GM03348 (cell line): Measurements from ENCODE around the gene JDP2.
A peak's percentile ranks its signal among the peaks of the same experiment; 100 is the strongest.
"Not testable (repeated sequence)": the region's sequence is repeated elsewhere in the genome, so short reads cannot be mapped to it uniquely, and the experiment has no call there.

Experiments
- DNase-seq: peaks from one replicate; pipeline ENCODE4 v3.0.0; 2012; ENCODE audit warnings: low spot score

JDP2 gene, protein sequence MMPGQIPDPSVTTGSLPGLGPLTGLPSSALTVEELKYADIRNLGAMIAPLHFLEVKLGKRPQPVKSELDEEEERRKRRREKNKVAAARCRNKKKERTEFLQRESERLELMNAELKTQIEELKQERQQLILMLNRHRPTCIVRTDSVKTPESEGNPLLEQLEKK

DNA sequence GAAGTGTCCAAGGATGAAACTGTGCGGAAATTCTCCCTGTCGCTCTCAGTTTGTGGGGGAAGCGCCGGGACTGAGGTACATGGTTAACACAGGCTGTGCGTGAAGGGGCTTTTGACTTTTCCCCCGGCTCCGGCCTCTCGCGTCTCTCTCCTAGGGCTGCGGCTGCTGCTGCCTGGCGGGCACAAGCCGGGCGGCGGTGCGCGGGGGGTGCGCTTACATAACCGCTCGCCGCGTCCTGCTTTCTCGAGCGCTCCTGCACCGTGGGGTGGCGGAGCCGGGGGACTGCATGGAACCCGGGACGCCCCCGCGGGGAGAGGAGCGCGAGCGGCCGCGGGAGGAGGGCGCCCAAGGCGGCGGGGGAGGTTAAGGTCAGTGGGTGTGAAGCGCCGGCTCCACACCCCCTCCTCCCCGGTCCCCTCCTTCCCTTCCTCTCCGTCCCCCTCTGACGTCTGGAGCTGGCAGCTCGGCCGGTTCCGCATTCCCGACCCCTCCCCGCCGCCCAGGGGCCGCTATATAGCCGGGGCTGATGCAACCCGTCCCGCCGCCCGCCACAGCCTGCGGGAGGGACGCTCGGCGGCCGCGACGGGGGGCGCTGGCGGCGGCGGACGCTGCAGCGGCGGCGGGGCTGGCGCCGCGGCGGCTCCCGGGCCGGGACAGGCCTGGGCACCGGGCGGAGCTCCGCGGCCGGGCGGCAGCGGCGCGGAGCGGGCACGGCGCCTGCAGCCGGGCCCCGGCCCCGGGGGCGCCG, at the start of gene JDP2:
TSS of gene JDP2 (plus strand) at position 541 of the 748 bp plus-strand sequence. CDS start 9,899 bp downstream, outside the sequence.
- DNase-seq: peak; percentile 96

DNA sequence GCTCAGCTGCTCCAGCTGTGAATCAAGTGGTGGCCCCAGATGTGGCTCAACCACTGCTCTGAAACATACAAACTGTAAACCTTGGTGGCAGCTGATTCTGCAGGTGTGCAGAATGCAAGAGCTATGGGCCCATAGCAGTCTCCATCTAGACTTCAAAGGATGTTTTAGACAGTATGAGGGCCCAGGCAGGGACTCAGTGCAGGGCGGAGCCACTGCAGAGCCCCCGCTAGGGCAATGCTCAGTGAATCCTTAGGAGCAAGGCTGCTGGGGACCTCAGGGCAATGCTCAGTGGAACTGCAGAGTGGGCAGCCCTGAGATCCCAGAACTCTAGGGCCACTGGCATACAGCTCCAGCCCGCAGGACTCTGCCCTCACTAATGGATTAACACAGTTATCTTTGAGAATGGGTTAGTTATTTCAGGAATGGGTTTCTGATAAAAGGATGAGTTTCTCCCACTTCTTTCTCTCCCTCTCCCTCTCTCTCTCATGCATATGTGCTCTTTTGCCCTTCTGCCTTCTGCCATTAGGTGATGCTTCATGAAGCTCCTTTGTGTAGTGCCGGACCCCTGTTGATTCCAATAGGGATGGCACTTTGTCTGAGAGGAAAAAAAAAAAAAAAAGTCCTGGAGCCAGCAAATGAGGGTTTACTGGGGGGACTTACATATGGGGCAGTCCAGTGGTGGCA, 48.4 kb upstream of the JDP2 start:
- DNase-seq: no peak

DNA sequence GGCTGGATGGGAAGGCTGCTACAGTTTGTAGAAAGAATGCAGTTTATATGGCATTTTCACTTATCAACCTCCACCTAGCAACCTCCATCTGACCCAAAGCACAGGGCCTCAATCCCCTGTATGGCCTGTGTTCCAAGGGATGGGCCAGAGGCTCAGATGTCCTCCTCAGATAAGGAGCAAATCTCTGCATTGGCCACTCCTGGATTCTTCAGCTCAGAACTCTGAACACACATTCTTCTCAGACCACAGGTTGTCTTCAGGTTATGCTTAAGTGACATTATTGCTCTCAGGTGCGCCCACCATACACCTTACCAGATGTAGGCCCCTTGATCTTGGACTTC, 47.9 kb upstream of the JDP2 start:
- no peak for DNase-seq

DNA sequence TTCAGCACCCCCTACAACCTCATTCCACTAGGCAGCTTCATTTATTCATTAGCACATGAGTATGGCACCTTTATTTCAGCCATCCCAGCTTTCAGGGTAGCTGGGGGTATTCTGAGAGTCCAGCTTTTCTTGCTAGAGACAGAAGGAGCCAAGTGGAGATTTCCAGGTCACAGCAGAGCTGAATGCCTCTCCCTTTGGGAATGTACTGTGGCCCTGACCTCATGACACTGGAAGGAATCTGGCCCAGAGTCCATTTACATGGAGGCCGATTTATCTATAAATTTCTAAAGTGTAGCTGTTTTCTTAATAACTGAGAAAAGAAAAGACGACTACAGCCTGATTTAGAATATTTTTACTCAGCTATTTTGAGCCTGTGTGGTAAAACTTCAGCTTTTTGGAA, 47.2 kb upstream of the JDP2 start:
- no peak for DNase-seq

DNA sequence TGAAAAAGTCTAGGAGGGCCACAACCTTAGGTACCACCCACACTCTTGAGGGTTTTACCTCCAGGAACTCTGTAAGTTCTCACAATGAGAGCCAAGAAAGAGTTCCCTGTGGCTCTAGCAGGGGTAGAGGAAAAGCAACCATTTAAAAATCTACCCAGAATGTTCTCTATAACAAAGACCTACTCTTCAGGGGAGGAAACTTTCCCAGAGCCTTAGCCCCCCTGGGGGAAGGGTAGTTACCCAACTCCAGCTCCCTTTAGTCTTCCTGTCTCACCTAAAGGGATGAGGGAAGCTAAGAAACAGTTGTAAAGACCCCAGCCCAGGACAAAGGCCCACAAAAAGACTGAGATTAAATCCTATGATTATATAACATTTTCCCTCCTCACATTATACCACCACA, 46.2 kb upstream of the JDP2 start:
- DNase-seq: no peak

DNA sequence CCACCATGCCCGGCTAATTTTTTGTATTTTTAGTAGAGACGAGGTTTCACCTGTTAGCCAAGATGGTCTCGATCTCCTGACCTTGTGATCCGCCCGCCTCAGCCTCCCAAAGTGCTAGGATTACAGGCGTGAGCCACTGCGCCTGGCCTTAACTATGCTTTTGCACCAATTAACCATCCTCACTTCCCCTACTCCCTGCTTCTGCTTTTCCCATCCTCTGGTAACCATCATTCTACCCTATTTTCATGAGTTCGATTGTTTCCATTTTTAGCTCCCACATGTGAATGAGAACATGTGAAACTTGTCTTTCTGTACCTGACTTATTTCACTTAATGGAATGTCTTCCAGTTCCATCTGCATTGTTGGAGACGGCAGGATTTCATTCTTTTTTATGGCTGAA, 44.6 kb upstream of the JDP2 start:
- not testable (repeated sequence) for DNase-seq

DNA sequence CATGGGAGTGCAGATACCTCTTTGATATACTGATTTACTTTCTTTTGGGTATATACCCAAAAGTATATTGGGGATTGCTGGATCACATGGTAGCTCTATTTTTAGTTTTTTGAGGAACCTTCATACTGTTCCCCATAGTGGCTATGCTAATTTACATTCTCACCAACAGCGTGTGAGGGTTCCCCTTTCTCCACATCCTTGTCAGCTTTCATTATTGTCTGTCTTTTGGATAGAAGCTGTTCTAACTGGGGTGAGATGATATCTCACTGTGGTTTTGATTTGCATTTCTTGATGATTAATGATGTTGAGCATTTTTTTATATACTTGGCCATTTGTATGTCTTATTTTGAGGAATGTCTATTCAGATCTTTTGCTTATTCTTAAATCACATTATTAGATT, 44.1 kb upstream of the JDP2 start:
- no peak for DNase-seq

DNA sequence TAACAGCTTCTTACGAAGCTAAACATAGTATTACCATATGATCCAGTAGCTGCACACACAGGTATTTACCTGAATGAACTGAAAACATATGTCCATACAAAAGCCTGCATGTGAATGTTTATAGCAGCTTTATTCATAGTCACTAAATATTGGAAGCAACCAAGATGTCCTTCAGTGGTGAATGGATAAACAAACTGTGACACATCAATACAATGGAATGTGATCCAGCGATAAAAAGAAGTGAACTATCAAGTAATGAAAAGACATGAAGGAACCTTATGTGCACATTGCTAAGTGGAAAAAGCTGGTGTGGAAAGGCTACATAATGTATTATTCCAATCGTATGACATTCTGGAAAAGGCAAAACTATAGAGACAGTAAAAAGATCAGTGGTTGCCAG, 38.1 kb upstream of the JDP2 start:
- no peak for DNase-seq

DNA sequence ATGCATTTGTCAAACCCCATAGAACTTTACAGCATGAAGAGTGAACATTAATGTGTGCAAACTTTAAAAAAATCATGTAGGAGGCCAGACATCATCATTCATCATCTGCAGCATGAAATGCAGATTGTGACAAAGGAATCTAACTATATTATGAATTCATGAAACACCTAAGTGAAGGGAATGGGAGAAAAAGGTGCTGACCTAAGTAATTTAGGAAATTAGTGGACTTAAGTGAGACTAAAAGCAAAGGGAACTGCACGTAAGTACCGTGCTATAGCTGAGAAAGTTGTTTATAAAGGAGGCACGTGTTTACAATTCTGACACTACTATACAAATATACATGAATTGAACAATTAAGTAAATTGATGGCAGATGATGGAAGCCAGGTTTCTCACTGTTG, 37.6 kb upstream of the JDP2 start:
- no peak for DNase-seq

DNA sequence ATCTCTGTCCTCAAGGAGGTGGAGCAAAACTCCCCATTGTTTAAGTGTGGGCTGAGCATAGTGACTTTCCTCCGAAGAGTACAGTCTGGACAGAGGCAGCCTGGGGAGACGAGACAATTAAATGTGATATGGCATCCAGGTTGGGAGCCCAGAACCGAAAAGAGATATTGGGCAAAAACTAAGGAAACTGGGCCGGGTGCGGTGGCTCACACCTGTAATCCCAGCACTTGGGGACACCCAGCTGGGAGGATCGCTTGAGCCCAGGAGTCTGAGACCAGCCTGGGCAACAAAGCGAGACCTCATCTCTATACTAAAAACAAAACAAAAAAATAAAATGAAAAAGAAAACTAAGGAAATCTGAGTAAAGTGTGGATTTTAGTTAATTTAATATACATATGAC, 35.9 kb upstream of the JDP2 start:
- DNase-seq: no peak

DNA sequence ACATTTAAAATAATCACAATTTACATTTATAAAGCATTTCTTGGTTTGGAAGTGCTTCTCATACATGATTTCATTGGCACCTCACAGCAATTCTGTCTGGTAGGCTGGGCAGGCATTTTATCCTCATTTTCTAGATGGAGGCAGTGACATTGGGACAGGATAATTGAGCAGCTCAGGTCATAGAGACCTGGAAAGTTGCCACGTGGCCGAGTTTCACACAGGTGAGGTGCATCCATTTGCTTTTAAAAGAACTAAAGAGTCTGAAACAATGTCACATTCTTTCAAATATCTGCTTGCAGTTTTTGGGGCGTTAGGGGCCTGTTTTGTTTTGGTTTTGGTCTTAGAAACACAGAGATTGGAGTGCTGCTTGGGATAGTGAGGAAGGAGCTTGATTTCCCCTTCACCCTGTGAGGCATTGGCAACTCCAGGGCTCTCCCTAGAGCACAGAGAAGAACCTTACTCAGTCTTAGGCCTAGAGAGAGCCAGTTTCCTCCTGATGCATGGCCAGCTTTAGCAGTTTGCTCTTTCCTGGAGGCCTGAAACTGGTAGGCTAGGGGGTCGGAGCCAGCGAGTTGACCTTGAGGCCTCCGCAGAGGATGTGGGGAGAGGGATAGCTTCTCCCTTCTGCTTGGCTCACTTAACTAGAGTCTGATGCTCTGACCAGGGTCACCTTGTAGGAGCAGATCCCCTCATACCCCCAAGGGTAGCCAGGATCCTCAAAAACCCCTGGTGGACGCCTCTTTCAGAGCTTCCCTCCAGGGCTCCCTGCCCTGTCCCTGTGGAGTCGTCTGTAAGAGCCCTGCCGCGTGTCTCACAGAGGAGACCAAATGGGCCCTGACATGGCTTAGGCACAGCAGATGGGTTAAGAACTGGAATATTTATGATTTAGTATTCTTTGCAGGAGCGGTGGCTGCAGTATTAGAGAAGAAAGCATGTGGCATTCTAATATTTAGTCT, 34.9 kb upstream of the JDP2 start:
- DNase-seq: no peak

DNA sequence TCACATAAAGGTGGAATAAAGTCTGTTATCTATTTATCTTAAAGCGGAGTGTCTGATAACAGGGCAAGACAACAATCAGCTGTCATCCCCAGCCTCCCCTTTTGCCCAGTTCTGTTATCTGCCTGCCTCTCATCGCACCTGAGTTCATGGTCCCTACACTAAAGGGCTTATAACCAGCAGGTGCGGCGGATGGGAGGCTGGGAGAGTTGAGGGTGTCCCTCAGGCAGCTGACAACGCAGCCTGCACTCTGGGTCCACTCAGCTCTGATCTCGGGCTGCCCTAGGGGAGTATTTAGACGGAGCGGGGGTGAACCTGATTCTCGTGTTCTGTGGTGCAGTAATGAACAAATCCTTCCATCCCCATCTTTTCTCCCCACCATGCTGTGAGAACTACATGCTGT, 34.0 kb upstream of the JDP2 start:
- DNase-seq: no peak

DNA sequence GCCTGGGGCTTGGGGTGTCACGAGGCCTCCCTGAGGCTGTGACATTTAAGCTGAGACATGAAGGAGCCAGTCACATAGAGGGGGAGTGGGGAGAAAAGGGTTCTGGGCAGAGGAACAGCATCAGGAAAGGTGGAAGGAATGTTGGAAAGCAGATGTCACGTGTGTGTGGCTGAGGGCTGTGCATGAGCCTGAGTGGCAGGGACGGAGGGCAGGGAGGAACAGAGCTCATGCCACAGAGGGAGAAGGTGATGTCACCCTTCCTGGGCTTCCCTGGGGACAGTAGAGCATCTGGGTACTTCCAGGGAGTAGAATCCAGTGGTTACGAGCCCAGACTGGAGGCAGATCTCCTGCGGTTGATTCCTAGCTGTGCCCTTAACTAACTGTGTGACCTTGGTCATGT, 32.0 kb upstream of the JDP2 start:
- no peak for DNase-seq

DNA sequence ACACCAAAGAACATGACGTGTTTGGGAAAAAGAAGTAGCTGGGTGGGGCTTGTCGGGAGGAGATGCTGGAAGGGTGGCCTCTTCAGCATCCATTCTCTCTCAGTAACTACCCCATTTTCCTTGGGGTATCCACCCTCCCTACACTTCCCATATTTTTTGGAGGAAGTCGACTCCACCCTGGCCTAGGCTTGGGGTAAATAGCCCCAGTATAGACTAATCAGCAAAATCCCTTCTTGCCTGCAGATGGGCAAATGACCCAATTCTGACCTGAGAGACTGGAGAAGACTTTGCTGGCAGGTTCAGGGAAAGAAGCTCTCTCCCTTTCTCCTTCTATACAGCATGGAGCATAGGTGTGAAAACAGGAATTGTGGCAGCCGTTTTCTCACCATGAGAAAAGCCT, 28.5 kb upstream of the JDP2 start:
- no peak for DNase-seq

DNA sequence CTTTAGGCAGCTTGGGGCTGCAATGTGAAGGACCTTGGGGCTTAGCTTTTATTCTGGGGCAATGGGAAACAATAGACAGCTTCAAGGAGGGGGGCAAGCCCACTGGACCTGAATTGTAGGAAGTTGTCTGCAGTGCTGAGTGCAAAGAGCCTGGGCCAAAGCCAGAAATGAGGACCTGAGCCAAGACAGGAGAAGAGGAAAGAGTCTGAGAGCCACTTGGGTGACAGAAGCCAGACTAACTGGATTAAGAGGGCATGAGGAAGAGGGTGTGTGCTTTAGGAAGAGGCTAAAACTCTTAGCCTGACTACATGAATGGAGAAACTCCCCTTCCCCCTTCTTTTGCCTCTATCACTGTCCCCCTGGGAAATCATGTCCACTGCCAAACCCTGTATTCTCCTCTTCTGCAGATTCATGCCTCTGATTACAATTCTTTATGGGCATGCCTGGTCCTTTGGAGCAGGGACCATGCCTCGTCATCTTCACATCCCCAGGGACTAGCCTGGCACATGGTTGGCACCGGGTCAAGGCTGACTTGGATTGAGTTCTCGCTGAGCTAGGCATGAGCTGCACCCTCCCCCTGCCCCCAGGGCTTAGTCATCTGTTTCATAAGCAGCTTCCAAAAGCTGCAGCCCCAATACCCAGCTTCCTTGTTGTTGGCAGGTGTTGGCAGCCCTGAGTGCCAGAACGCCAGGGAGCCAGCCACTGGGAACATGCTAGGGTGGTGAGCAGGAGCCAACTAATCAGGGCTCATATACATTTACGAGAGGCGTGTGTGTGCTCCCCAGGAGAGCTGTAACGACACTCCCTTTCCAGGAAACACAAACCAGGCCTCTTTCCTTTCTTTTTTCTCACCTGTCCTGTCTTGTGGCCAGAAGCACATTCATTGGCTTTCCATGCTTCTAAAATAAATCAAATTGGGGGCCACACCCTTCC, 27.7 kb upstream of the JDP2 start:
- DNase-seq: peak; percentile 55

DNA sequence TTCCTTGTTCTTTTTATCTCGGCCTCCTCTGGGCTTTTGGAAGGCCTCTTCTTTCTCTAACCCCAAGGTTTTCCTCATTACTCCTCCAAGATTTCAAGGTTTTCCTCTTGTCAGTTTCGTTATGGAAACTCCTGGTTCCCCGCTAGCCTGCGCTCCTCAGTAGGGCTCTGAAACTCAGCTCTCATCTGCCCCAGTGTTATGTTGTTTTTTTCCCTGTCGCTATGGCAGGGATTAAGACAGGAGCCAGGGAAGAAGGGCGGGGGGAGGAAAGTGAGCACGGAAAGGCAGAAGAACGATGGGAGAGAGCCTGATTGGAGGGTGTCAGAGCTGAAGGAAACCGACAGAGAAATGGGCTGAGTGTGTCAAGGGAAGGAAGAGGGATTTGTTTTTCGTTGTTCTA, 26.5 kb upstream of the JDP2 start:
- DNase-seq: peak; percentile 78

DNA sequence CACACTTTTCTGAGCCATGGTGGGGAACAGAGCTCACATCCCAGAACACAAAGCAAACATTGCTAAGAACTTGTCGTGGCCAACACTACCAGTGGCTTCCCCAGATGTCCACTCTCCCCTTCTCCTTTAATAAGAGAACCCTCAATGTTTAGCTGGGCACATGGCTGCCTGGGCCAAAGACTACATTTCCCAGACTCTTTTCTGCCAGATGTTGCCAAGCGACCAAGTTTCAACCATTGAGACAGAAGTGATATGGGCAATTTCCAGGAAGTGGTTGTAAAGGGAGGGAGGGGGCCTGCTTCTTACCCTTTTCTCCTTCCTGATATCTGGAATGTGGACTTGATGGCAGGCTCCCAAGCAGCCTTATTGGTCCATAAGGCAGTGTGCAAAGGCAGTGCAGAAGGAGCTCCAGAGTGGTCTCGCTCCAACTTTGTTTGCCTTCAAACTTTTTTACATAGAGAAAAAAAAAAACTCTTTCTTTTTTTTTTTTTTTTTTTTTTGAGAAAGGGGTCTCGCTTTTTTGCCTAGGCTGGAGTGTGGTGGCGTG, 24.9 kb upstream of the JDP2 start:
- DNase-seq: no peak

DNA sequence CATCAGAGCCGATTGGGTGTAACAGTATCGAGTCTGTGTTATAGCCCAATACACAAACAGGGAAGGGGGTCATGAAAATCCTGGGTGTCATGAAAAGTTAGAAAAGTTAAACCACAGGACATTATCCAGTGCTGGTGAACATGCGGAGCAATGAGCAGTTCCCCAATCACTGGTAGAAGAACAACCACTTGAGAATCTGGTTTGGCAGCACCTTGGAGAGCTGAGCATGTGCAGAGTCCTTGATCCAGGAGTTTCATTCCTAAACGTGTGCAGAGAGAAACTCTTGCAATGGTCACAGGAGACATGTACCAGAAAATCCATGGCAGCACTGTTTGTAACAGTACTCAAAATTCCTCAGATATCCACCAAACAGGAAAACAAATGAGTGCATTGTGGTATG, 23.0 kb upstream of the JDP2 start:
- no peak for DNase-seq

DNA sequence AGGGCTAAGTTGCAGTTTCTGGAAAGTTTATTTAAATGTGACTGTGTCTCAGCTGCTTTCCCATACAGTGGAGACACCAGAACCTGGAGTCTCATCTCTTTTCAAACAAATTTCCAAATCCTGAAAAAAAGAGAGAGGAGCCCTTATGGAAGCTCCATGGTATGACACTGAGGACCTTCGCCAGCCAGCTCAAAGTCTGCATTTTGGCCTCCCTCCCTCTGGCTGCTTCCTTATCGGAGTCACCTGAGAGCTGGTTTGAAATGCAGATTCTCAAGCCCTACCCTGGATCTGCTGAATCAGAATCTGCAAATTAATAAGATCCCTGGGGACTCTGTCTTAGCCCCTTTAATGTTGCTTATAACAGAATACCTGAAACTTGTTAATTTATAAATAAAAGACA, 21.7 kb upstream of the JDP2 start:
- no peak for DNase-seq

DNA sequence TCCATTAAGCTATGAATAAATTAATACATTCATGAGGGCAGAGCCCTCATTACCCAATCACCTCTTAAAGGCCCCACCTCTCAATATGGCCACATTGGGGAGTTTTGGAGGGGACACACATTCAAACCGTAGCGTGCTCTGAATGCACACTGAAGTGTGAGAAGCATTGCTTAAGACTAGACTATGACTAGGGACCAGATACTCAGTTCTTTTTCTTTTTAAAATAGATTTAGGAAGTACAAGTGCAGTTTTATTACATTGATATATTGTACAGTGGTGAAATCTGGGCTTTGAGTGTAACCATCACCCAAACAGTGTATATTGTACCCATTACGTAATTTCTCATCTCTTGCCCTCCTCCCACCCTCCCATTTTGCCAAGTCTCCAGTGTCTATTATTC, 21.0 kb upstream of the JDP2 start:
- DNase-seq: no peak
